SK-N-SH (cell line): ENCODE measurements around the gene FN3K. TPM values are rescaled to one million over a fixed set of nuclear protein-coding genes. Genes with fewer than 3 reads are reported as not detected.

Source experiments
- CTCF ChIA-PET: fragments of 300-600, 350-600 bp; formaldehyde crosslinking; extraction: SDS; loops from one replicate; lab custom pipeline; 2021; lab: Yijun Ruan, JAX
- POLR2A ChIA-PET: fragments of 350-600 bp; sonication (Branson Sonifier 250); formaldehyde crosslinking; extraction: SDS; loops from one replicate; lab custom pipeline; 2020; ENCODE audit warnings: antibody characterized with exemption, inconsistent platforms; lab: Yijun Ruan, JAX
- DNase-seq: peaks from one replicate; pipeline ENCODE4 v3.0.0; 2012
- H2AFZ ChIP-seq: fragments of 200-600 bp; sonication (generic); 2 replicates; pipeline ENCODE4 v1.8.1; 2016; ENCODE audit warnings: antibody characterized with exemption, mild to moderate bottlenecking, low read depth
- H3F3A ChIP-seq: fragments of 200-600 bp; sonication (generic); replicated peaks from 2 replicates; pipeline ENCODE3; 2016; ENCODE audit warnings: antibody characterized with exemption, mild to moderate bottlenecking; ENCODE audit not compliant: insufficient read depth
- H3K27ac ChIP-seq, 2 experiments: fragments of 200-500 bp in 1 of 2; fragments of 200-600 bp in 1 of 2; sonication (Bioruptor generic) in 1 of 2; sonication (generic), shearing (Covaris generic) in 1 of 2; 2 replicates each; pipeline versions ENCODE4 v1.5.1 to v1.6.1; 2014 to 2016; ENCODE audit warnings: low read depth in 2 of 2, inconsistent platforms in 1 of 2, low read length in 1 of 2, mild to moderate bottlenecking in 1 of 2, mixed read lengths in 1 of 2
- H3K27me3 ChIP-seq: fragments of 200-600 bp; sonication (generic), shearing (Covaris generic); 2 replicates; pipeline ENCODE4 v1.6.1; 2016; ENCODE audit warnings: mixed run types; ENCODE audit not compliant: insufficient read depth
- H3K36me3 ChIP-seq, 2 experiments: fragments of 200-500 bp in 1 of 2; fragments of 200-600 bp in 1 of 2; sonication (Bioruptor generic) in 1 of 2; sonication (generic) in 1 of 2; replicated peaks in 1 of 2; 2 replicates each; pipeline versions ENCODE3 to v1.5.1; 2014 to 2016; ENCODE audit warnings: low read length in 1 of 2, mild to moderate bottlenecking in 1 of 2; ENCODE audit not compliant: insufficient read depth in 2 of 2, control insufficient read depth in 1 of 2
- H3K4me1 ChIP-seq, 2 experiments: fragments of 200-500 bp in 1 of 2; fragments of 200-600 bp in 1 of 2; sonication (Bioruptor generic) in 1 of 2; sonication (generic), shearing (Covaris generic) in 1 of 2; 2 replicates each; pipeline versions ENCODE4 v1.5.1 to v1.6.1; 2014 to 2016; ENCODE audit warnings: low read depth in 1 of 2, low read length in 1 of 2, mixed run types in 1 of 2; ENCODE audit not compliant: insufficient read depth in 2 of 2, control insufficient read depth in 1 of 2
- H3K4me2 ChIP-seq: fragments of 200-600 bp; sonication (generic), shearing (Covaris generic); 2 replicates; pipeline ENCODE4 v1.6.1; 2017; ENCODE audit warnings: mixed run types
- H3K4me3 ChIP-seq, 2 experiments: fragments of 200-500 bp in 1 of 2; fragments of 200-600 bp in 1 of 2; sonication (Bioruptor generic) in 1 of 2; sonication (generic), shearing (Covaris generic) in 1 of 2; 2 replicates each; pipeline versions ENCODE4 v1.5.1 to v1.8.1; 2014 to 2016; ENCODE audit warnings: low read depth in 2 of 2, inconsistent platforms in 1 of 2, low read length in 1 of 2, mild to moderate bottlenecking in 1 of 2, mixed read lengths in 1 of 2, moderate library complexity in 1 of 2
- H3K79me2 ChIP-seq: fragments of 200-600 bp; sonication (generic); 2 replicates; pipeline ENCODE4 v1.8.1; 2017; ENCODE audit warnings: mild to moderate bottlenecking; ENCODE audit not compliant: insufficient read depth
- H3K9ac ChIP-seq: fragments of 200-600 bp; sonication (generic); 2 replicates; pipeline ENCODE4 v1.6.1; 2017; ENCODE audit warnings: mixed run types
- H3K9me2 ChIP-seq: fragments of 200-600 bp; sonication (generic); 2 replicates; pipeline ENCODE4 v1.6.1; 2017; ENCODE audit warnings: mixed run types
- H3K9me3 ChIP-seq: fragments of 200-600 bp; sonication (generic); 2 replicates; pipeline ENCODE4 v1.6.1; 2017; ENCODE audit warnings: mixed run types, mild to moderate bottlenecking, moderate library complexity
- H4K20me1 ChIP-seq: fragments of 200-600 bp; sonication (generic); 2 replicates; pipeline ENCODE4 v1.6.1; 2017; ENCODE audit warnings: mild to moderate bottlenecking, mixed run types; ENCODE audit not compliant: insufficient read depth
- CTCF ChIP-seq: fragments of 200-600 bp; sonication (generic); IDR thresholded peaks from 2 replicates; pipeline ENCODE4 v1.6.1; 2017; ENCODE audit warnings: antibody characterized with exemption, mild to moderate bottlenecking, moderate library complexity
- ELF1 ChIP-seq: IDR thresholded peaks from 2 replicates; pipeline ENCODE4 v1.4.0; 2012
- EP300 ChIP-seq, 2 experiments: IDR thresholded peaks; 2 replicates each; pipeline versions ENCODE4 v1.4.0 to v1.6.1; 2012; ENCODE audit warnings: borderline replicate concordance in 1 of 2, low read depth in 1 of 2, low read length in 1 of 2
- GABPA ChIP-seq: IDR thresholded peaks from 2 replicates; pipeline ENCODE4 v1.4.0; 2012; ENCODE audit warnings: low read depth, mild to moderate bottlenecking
- IRF3 ChIP-seq: fragments of 150-350 bp; IDR thresholded peaks from 2 replicates; pipeline ENCODE4 v1.6.1; 2016; ENCODE audit warnings: mild to moderate bottlenecking, low read depth, low read length
- MAX ChIP-seq: IDR thresholded peaks from 2 replicates; pipeline ENCODE4 v1.4.0; 2012; ENCODE audit warnings: low read depth
- NFIC ChIP-seq: IDR thresholded peaks from 2 replicates; pipeline ENCODE4 v1.4.0; 2012; ENCODE audit warnings: borderline replicate concordance
- REST ChIP-seq: IDR thresholded peaks from 2 replicates; pipeline ENCODE4 v1.6.1; 2012; ENCODE audit warnings: mild to moderate bottlenecking, low read depth, low read length, moderate library complexity
- RFX5 ChIP-seq: IDR thresholded peaks from 2 replicates; pipeline ENCODE4 v1.6.1; 2012; ENCODE audit warnings: mild to moderate bottlenecking, improper control_type of control experiment, low read length
- RXRA ChIP-seq: IDR thresholded peaks from 2 replicates; pipeline ENCODE4 v1.4.0; 2012; ENCODE audit warnings: low read depth, mild to moderate bottlenecking, borderline replicate concordance
- SMC3 ChIP-seq: IDR thresholded peaks from 2 replicates; pipeline ENCODE4 v1.6.1; 2012; ENCODE audit warnings: low read depth, low read length, improper control_type of control experiment
- TAF1 ChIP-seq: IDR thresholded peaks from 2 replicates; pipeline ENCODE4 v1.6.1; 2012; ENCODE audit warnings: low read depth, mild to moderate bottlenecking, low read length, moderate library complexity, borderline replicate concordance
- TCF12 ChIP-seq: IDR thresholded peaks from 2 replicates; pipeline ENCODE4 v1.4.0; 2012
- WGBS: methylation state at CpG from one replicate; pipeline ENCODE4 v1.1.6; 2017; ENCODE audit warnings: low lambda C conversion rate; 5-methylcytosine and 5-hydroxymethylcytosine counted together
- polyA plus RNA-seq, 3 experiments: library from polyadenylated mRNA; depleted of rRNA; stranded (reverse); fragments of >200 nt; gene quantifications; 2 replicates each; pipeline ENCODE4 v1.2.3, GENCODE V29; 2012

FN3K gene
- polyA plus RNA-seq, 1 of the 3 experiments (the other 2 are of a cell fraction) = 9.9 TPM

- 95% methylated on average over 26 of the region's 26 CpGs for WGBS
- no peak overlapping the region for H2AFZ ChIP-seq
- H3K4me2 ChIP-seq = no peak overlapping the region
- no peaks in the 10 kb centered on the region for H3K9me2 ChIP-seq
- H3K9me3 ChIP-seq = no peaks in the 10 kb centered on the region
- POLR2A ChIA-PET = no interaction called here
- peaks cover 5% of the 10 kb centered on the region for H3F3A ChIP-seq
- DNase-seq = no peak
- H3K36me3 ChIP-seq = peaks cover 28 to 39% of the 10 kb centered on the region in 2 experiments
- no peaks in the 10 kb centered on the region for H3K4me1 ChIP-seq
- CTCF ChIA-PET = interaction anchor here (1.4 kb wide), 1 partner anchor 43 kb away, joined by 4 read pairs; no protein-coding TSS in a partner anchor
- H3K79me2 ChIP-seq = peaks cover 10% of the 10 kb centered on the region
- TF ChIP-seq EP300 (IDR thresholded peaks at IDR 0.05; ENCODE audit: borderline replicate concordance in 1 of 2, low read depth in 1 of 2, low read length in 1 of 2) (no peak), ELF1 (no peak), RFX5 (no peak), CTCF (no peak), TCF12 (no peak), RXRA (no peak), TAF1 (no peak), NFIC (no peak), REST (no peak), IRF3 (no peak), GABPA (no peak), SMC3 (no peak), MAX (no peak)
- TF ChIP-seq, all 33 proteins: peak for 0
- Histone ChIP-seq H3K27ac (no peak overlapping the region), H3K27me3 (no peaks in the 10 kb centered on the region), H3K4me3 (no peak overlapping the region), H3K9ac (no peak overlapping the region), H4K20me1 (no peaks in the 10 kb centered on the region)
These were observed 12.1 kb upstream of the FN3K start for GRCh38 chr17:82723169-82723807.
